GM21576 (cell line): ENCODE data around the gene KRAS.
A peak's percentile ranks its signal among the peaks of the same experiment; 100 is the strongest.

Experiments used
- ATAC-seq: cut with Tn5 transposase; IDR thresholded peaks from one replicate; pipeline ENCODE4 v1.9.1; 2021; ENCODE audit warnings: mild to moderate bottlenecking, moderate library complexity; ENCODE audit not compliant: unreplicated experiment

Gene KRAS

GRCh38 chr12:25197608-25198007, 53.1 kb downstream of the KRAS start:
- ATAC-seq = no peak

- peak; percentile 95 for ATAC-seq
These were observed 55.4 kb downstream of the KRAS start, which contains the start of the genes DNAI7 and ETFRF1 for GRCh38 chr12:25195056-25195971. TSS of gene DNAI7 (minus strand) at chr12:25195160. CDS start at chr12:25195078, 82 bp downstream. TSS of gene ETFRF1 (plus strand) at chr12:25195237. CDS start at chr12:25203957, 8,720 bp downstream.

DNA sequence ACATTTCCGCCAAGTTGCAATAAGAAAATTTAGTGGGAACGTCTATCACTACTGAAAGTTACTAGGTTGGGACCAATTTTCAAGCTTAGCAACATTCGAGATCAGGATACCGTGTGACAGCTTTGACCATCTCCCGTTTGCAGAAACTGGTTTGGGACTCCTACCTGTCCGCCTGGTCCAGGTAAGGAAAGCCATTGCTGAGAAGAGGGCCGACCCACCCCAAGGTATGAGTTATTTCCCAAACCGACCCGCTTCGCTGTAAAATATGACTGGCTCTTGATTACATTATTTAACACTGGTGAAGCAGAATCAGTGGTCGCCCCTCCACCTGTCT, 56.0 kb downstream of the KRAS start:
- no peak for ATAC-seq

DNA sequence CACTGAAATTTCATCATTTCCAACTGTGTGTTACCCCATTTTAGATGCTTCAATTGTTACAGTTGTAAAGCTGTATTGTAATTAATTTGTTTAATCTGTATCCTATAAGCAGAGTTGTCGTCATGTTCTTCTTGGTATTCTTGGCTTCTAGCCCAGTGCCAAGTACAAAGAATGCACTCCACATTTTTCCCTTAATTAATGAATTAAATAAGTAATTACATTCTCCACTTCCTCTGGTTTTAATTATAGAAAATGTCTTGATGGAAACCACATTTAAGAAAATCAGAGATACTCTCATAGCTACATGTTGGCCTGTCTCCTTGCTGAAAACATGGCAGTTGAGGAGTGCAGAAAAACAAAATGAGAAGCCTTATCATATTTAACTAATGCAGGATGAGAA, 56.5 kb downstream of the KRAS start:
- ATAC-seq = no peak

DNA sequence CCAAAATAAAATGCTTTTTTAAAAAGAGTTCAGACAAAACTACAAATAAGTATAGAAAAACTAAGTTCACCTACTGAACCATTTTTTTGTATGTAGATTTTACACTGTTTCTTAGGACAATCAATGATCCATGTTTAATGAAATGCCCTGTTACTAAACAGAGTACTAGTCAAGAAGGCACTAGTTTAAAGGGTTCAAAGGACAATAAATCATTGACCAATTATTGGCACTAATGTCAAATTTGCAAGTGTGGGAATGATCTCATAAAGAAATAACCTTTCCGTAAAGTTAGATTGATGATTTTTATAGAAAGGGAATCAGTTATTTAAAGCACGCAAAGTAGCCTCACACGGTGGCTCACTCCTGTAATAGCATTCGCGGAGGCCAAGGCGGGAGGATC, 59.9 kb downstream of the KRAS start:
- no peak for ATAC-seq

- ATAC-seq = no peak
These were observed 61.1 kb downstream of the KRAS start for GRCh38 chr12:25189656-25190055.

- ATAC-seq = no peak
These were observed 62.9 kb downstream of the KRAS start for GRCh38 chr12:25187781-25188180.

- ATAC-seq = peak; percentile 92
These were observed 63.8 kb downstream of the KRAS start for GRCh38 chr12:25186788-25187402.

- ATAC-seq = no peak
These were observed 64.5 kb downstream of the KRAS start for GRCh38 chr12:25186038-25186787.

- no peak for ATAC-seq
These were observed 66.6 kb downstream of the KRAS start for GRCh38 chr12:25184132-25184531.

DNA sequence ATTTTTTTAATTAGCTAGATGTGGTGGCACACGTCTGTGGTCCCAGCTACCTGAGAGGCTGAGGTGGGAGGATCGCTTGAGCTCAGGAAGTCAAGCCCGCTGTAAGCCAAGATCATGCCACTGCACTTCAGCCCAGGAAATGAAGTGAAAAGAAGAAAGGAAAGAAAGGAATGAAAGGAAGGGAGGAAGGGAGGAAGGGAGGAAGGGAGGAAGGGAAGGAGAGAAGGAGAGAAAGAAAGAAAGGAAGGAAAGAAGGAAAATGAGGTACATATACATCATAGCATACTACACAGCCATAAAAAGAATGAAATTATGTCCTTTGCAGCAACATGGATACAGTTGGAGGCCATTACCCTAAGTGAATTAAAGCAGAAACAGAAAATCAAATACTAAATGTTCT, 68.0 kb downstream of the KRAS start:
- no peak for ATAC-seq

DNA sequence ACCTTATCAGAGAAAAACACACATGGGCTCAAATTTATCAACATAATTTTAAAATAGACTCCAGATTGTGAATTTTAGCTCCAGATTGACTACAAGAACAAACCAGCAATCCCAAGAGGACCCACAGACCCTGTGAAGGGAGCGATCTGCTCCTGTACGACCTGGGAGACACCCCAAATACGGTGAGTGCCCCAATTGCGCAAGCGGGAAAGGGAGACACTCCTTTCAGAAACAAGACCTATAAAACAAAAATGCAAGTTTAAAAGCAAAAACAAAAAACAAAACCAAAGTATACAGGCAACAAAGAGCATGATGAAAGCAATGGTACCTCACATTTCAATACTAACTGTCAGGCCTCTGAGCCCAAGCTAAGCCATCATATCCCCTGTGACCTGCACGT, 87.9 kb downstream of the KRAS start:
- ATAC-seq = no peak

GRCh38 chr12:25156061-25156460, 94.7 kb downstream of the KRAS start:
- ATAC-seq = no peak

DNA sequence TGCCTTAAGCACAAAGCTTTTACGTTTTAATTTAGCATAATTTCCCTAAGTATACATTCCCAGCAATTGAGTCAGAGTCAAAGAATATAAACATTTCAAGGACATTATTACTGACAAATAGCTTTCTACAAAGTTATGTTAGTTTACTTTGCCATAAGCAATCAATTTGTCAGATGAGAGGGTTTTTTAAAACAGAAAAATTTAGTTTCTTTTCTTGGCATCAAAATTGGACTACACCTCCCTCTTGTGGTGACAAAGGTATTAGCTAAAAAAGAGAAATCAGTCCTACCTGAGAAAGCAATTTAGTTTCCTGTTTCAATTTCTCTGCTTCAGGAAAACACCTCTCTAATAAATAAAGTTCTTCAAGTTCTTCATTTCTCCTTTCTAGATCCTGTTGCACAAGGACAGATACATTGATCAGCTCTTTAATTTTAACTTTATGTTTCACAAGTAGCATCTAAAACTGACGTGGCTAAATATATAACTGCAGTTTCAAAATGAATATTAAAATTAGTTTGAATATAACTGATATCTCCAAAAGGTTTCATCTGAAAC, 95.6 kb downstream of the KRAS start:
- ATAC-seq = peak; percentile 57
